Mucosa of gallbladder (tissue), 1 donor: Measurements from ENCODE around the gene HSFY2. TPM values are rescaled to one million over a fixed set of nuclear protein-coding genes. Genes with fewer than 3 reads are reported as not detected.
"Not testable (repeated sequence)": the region's sequence is repeated elsewhere in the genome, so short reads cannot be mapped to it uniquely, and the experiment has no call there.

Experiments used
- DNase-seq: peaks from one replicate; pipeline ENCODE4 v3.0.0-alpha.2; 2020; ENCODE audit warnings: low spot score
- total RNA-seq: library from RNA; stranded (reverse); gene quantifications from one replicate; pipeline ENCODE4 v1.2.1, GENCODE V29; 2021
- donor health status: DM: no; HTN: no; CAD: no.

The HSFY2 gene, protein sequence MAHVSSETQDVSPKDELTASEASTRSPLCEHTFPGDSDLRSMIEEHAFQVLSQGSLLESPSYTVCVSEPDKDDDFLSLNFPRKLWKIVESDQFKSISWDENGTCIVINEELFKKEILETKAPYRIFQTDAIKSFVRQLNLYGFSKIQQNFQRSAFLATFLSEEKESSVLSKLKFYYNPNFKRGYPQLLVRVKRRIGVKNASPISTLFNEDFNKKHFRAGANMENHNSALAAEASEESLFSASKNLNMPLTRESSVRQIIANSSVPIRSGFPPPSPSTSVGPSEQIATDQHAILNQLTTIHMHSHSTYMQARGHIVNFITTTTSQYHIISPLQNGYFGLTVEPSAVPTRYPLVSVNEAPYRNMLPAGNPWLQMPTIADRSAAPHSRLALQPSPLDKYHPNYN
- not detected for total RNA-seq

DNA sequence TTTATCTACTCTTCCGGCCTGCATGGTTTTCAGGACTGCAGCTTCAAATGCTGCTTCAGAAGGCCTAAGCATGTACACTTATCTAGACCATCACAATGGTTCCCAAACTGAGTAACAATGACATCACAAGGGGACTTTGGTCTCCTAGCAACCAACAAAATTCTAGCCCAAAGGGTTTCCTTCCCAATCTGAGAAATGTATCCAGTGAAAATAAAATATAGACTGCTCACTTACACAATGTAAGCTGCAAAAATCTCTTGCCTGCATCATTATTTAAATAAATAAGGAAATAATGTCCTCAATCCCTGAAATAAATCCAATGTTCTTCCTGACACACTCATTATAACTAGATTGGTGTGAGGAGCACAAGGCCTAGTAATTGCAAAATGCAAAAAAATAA, at the start of gene HSFY2:
TSS of gene HSFY2 (minus strand) at position 101 of the 400 bp plus-strand sequence. CDS start 117 bp downstream, outside the sequence.
- DNase-seq = not testable (repeated sequence)

DNA sequence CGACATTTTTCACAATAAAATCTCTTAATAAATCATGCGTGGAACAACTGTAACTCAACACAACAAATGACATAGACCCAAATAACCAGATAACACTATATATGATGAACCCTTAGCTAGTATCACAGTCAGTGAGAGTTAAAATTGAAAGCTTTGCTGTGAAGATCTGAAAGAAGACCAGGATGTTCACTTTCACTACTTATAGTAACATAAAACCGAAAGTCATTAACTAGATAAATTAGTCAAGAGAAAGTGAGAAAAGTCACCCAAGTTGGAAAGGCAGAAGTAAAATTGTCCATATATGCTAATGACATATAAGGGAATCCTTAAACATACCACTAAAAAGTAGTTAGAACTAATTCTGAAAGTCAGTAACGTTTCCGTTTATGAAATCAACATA, 42.2 kb upstream of the HSFY2 start:
- not testable (repeated sequence) for DNase-seq

DNA sequence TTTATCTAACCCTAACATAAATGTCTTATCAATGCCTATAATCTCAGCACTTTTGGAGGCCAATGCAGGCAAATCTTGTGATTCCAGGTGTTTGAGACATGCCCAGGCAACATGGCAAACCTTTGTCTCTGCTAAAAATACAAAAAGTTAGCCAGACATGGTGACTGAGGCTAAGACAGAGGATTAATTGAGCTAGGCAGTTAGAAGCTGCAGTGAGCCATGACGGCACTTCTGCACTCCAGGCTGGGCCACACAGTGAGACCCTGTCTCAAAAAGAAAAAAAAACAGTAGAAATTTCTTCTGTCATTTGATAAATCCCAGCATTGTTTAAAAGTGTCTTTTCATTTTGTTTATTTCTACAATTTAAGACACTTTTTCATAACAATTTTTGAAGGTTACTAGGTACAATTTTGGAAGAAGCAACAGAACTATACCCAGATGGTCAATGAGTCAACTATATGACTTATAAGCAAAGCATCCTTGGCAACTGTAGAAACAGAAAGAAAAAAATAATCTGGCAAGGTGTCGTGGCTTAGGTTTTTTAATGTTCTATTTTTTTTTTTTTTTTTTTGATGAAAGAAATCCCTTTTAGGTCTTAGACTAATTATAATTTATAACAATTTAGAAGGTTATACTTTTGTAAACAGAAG, 15.3 kb upstream of the HSFY2 start:
- DNase-seq = not testable (repeated sequence)

DNA sequence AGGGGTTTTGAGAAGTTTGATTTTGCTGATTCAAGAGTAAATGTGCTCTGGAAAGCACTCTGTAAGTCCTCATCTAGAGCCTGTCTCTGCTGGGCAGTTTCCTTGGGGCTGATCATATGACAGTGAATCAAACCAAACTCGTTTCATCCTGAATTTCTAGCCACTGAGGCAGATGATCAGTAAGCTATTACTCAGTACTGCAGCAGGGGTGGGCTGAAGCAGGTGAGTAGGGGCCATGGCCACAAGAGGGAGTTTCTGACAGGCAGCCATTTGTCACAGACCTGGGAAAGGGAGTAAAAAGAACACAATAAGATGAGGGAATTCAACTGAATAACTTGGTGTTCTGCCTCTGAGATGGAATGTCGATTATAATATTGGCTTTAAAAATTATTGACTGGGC, 19.5 kb downstream of the HSFY2 start:
- not testable (repeated sequence) for DNase-seq

DNA sequence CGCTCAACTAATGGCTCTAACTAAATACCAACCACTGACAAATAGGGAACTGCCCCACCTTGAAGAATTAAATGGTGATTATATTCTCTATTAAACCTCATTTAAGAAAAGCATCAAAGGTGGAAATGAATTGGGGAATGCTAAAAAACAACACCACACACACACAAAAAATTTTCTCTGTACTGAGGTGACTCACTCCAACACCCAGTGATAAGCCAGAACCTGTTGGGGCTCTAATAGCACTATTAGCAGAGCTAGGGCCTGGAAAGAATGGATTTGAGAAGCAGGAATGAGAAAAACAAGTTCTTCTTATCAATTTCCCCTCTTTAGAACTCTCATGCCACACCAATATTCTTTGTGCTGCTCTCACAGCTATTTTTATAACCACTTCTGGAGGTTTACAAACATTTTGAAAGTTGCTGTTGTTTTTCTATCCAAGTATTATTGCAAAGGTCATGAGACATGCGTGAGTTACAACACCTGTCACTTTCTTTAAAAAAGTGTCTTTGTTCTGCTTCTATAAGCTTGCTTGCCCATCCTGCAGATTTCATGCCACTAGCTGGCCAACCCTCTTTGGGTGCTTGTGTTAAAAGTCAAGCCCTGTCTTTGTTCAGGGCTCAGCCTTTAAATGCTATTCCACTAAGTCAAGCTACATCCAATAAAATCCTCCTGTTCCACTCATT, 20.3 kb downstream of the HSFY2 start:
- DNase-seq = not testable (repeated sequence)

DNA sequence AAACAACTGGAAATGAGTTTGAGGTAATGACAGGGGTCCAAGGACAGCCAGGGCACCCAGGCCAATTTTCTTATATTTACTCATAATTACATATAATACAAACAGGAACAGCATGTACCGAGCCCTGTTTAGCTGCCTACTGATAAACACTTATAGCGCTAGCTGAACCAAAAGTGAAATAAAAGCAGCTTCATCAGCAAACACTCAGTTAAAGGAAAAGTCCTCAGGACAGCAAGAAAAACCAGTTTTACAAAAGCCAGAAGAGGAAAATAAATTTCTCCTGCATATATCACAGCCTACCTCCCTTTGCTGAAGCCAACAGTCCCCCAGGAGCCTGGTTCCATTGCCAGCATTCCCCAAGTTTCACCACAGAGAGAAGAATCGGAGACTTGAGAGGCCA, 49.8 kb downstream of the HSFY2 start:
- not testable (repeated sequence) for DNase-seq

Other genes starting within 250 kb of the HSFY2 start
- not detected for gene HSFY1, start 227.0 kb downstream of the HSFY2 start, total RNA-seq